ENCODE results near the gene SIPA1.
A peak's percentile ranks its signal among the peaks of the same experiment; 100 is the strongest.
"Not testable (repeated sequence)": the region's sequence is repeated elsewhere in the genome, so short reads cannot be mapped to it uniquely, and the experiment has no call there.

SIPA1 gene

GRCh38 chr11:65646288-65646957, 8.5 kb downstream of the SIPA1 start:
- DNase-seq: no peak

- DNase-seq: no peak
Measured at GRCh38 chr11:65646958-65647701, 9.2 kb downstream of the SIPA1 start.

DNA sequence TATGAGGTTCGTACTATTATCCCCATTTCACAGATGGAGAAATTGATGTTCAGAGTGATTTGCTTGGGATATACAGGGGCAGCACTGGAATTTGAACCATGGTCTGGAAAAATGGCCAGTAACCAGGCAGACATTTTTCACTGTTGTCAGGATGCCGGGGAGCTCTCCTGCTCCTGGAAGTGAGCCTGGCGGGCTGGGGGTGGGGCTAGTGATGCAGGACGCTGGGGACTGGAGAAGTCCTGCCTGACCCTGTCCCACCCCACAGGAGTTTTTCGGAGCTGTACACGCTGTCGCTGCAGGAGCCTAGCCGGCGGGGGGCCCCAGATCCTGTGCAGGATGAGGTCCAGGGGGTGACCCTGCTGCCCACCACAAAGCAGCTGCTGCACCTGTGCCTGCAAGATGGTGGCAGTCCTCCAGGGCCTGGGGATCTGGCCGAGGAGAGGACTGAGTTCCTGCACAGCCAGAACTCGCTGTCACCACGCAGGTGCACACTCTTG, 11.1 kb downstream of the SIPA1 start:
- DNase-seq: no peak

- DNase-seq: no peak
Measured at GRCh38 chr11:65649656-65650546, 12.0 kb downstream of the SIPA1 start.

DNA sequence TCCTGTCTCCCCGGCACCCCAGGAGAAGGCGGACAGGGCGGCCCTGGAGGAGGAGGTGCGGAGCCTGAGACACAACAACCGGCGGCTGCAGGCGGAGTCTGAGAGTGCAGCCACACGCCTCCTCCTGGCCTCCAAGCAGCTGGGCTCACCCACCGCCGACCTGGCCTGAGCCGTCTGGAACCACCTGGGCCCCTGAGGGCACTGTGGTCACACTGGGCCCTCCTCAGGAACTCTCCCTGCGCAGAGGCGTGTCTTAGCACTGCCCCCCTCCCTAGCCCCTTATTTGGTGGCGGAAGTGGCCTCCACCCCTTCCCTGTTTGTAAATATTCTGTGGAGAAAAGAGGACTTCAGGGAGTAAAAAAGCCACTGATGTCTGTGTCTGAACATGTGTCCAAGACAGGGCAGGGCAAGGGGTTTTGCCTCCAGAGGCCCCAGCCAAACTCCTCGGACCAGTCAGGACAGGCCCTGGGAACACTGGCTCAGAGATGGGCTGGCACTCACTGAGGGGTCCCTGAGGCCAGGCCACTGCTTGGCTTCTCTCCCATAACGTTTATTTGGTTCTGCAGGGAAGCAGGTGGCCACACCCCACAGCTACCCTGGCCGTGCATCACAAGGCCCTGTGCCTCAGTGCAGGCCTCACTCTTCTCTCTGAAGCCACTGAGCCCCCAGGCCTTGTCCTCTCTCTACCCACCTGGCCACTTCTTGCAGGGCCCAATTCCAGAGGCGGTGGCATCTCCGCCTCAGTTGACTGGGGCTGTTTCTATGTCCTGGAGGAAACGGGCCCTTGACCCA, 12.8 kb downstream of the SIPA1 start:
- no peak for DNase-seq

DNA sequence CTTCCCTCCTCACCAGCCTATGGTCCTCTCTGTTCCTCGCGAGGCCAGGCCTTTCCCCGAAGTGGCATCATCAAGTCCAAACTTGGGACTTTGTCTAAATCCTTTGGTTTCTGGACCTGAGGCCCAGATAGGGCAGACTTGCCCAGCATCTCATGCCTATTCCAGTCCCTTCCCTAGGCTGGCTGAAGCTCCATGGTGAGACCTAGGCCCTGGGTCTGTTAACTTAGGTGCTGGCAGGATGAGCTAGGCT, 13.4 kb downstream of the SIPA1 start:
- no peak for DNase-seq

DNA sequence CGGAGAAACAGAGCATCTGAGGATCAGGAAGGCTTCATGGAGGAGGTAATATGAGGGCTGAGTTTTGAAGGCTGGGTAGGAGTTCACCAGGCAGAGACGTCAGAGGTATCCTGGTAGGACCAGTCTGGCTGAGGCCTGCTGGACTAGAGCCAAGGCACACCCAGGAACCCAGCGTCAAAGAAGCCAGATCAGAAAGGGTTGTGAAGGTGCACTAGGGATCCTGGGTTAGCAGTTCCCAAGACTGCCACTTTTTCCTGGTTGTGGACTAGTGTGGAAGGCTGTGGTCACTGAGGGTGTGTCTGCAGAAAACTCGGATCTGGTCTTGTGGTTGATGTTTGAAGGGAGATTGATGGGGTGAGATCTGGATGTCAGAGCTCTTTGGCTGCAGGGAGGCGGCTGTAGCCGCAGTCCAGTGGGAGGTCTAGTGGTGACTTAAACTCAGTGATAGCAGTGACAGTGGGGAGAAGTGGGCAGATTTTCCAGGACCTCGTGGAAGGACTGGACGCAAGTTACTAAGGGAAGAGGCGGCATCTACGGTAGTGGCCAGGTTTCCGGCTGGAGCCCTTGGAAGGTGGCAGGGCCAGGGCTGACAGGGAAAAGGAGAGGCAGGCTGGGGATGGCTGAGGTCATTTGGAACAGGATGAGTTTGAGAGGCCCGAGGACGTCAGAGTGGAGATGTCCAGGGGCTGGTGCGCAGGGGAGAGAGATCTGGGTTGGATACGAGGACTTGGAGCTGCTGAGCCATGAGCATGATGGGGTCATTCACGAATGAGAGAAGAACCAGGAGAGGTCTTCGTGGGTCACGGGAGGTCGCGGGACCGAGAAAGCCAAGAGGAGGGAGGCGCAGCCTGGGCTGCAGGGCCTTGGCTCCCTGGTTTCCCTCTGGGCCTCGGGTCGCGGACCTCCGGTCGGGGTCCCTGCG, 13.9 kb downstream of the SIPA1 start:
- DNase-seq: no peak

DNA sequence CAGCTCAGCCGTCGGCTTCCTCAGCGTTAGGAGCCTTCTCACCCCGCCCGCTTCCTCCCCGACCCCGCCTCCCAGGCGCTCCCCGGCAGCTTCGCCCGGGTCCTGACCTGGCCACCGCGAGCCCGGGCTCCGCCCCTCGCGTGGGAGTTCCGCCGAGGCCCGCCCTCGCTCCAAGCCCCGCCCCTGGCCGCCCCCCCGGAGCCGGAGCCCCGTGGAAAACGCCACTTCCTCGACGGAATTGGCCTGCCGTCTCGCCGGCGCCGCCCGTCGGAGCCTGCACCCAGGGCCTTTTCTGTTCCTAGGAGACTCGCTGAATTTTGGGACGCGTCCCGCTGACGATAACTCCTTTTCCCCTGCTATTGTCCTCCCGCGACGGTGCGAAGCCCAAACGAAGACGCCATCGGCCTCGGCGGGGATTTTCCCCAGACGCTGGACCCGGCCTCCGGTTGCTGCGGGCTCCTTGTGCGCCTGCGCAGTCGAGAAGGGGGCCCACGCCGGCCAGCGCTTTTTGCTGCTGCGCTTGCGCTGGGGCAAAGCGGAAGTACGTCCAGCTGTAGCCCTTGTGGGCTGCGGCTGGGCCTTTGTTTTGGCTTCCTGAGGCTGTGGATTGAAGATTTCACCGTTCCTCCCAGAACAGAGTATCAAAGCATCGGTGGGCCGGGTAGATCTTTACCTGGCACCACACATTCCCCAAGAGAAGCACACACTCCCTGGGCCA, 14.8 kb downstream of the SIPA1 start:
- DNase-seq: peak; percentile 54

- no peak for DNase-seq
Measured at GRCh38 chr11:65653229-65654225, 15.6 kb downstream of the SIPA1 start.

DNA sequence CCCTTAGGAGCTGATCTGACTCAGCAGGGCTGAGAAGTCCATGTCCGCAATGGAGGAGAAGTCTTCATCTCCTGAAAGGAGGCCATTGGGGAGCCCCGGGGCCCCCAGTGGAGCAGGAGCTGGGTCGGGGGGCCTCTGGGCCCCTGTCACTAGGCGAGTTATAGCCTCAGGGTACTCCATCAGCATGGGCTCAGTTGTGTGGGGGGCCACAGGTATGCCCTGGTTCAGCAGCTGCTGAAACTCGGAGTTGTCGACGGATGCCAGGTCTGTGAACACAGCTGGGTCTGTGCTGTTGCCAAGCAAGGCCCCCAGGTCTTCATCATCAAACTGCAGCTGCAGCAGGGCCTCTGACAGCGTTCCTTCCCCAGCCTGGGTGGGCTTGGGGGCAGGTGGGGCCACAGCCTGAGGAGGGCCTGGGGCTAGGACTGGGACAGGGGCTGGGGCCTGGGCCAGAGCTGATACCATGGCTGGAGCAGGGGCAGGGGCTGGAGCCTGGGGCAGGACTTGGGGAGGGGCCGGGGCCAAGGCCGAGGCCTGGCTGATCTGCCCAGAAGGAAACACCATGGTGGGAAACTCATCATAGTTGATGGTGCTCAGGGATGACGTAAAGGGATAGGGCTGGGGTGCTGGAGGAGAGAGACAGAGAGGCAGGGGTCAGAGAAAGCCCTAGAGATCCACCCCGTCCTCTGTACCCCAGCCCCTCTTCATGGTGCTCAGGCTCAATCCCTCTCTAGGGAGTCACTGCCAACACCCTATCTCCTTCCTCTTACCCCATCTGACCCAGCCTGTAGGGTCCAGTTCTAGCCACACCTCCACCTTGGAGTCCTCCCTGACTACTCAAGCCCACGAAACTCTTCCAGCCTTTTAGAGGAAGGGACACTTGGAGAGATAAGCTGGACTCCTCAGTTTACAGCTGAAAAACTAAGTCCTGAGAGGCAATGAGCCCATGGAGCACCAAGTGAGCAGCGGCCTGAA, 16.8 kb downstream of the SIPA1 start:
- no peak for DNase-seq

DNA sequence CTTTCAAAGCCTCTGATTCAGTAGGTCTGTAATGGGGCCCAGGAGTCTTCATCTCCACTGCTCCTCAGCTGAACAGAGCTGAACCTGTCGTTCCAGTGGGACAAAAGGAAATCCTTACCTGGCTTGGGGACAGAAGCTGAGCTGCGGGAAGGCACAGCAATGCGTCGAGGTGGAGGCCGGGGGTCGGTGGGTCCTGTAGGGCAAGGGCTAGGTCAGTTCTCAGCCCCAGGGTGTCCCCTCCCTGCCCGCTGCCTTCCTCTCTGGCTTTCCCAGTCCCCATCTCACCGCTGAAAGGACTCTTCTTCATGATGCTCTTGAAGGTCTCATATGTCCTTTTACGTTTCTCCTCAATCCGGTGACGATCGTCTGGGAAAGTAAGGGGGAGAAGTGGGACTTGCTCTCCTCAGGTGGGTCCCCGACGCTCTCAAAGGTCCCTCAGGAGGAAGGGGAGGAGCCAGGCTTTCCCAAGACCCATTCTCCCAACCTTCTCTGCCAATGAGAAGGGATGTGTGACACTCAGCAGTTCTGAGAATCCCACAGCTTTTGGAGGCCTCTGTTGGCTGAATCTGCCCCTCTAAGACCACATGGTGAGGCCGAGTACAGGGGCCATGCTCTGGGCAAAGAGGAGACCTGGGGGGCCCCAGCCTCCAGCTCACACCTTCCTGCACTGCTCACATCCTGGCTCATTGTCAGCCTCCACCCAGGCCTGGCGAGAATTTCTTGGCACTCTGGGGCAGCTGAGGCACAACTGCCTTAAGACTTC, 17.9 kb downstream of the SIPA1 start:
- DNase-seq: no peak

- DNase-seq: no peak
Measured at GRCh38 chr11:65657426-65657825, 19.5 kb downstream of the SIPA1 start.

DNA sequence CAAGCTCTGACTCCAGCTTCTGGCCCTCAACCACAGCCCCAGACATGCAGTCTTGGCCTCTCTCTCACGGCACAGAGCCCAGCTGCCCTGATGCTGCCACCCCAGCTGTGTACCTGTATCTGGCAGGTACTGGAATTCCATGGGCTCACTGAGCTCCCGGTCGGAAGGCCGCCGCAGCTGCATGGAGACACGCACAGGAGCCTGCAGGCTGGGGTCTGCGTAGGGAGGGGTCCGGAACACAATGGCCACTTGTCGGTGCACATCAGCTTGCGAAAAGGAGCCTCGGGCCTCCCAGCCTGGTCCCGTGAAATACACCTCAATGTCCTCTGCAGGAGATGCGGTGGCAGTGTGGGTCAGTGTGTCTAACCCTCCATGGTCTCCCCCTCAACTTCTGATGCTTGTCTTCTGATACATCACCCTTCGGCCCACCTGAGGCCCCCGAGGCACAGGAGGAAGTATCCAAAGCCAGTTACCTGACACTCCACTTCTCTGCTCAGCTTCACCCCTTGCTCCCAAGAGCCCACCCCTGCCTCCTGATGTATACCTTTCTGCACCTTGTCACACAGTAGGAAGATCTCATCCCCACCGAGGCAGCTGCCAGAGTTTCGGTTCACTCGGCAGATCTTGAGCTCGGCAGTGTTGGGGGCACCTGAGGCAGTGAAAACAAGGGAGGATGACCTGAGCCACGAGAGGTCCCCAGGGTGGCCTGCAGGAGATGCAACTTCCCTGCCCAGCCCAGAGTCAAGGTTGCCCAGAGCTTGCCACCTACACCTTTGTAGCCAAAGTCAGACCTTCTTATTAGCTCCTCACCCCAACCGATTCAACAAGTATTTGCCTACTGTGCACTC, 20.5 kb downstream of the SIPA1 start:
- DNase-seq: no peak

DNA sequence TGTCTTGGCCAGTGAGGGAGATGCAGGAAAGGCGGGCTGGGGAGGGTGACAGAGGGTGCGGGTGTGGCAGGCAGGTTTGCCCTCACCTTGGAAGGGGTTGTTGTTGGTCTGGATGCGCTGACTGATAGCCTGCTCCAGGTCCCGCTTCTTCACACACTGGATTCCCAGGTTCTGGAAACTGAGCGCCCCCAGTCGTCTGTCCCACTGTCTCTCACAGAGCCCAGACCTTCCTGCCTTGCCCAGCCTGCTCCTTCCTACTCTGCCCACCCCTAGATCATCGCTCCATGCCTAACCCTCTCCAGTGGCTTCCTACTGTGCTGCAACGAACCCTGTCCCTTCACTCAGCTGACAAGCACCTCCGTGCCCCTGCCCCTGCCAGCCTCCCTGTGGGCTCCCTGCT, 22.1 kb downstream of the SIPA1 start:
- no peak for DNase-seq

GRCh38 chr11:65660908-65661307, 23.0 kb downstream of the SIPA1 start:
- not testable (repeated sequence) for DNase-seq

DNA sequence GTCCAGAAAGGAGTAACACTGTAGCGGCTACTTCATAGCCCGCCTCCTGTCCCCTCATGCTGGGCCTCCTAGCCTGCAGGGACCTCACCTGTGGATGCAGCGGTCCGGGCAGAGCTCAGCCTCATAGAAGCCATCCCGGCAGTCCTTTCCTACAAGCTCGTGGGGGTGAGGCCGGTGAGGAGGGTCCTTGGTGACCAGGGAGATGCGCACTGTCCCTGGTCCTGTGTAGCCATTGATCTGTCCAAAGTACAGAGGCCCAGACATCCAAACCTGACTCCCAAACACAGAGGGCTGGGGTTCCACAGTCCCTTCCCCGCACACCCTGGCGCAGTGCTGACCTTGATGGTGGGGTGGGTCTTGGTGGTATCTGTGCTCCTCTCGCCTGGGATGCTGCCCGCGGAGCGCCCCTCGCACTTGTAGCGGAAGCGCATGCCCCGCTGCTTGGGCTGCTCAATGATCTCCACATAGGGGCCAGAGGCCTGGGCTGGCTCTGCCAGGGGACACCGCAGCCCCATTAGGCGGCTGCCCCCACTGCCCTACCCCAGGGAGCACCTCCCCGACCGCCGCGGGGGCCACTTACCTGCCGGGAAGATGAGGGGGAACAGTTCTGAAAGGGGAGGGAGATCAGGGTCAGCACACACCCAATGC, 23.8 kb downstream of the SIPA1 start:
- DNase-seq: no peak
